ENCODE data around the gene PLXNA3.

The PLXNA3 gene

DNA sequence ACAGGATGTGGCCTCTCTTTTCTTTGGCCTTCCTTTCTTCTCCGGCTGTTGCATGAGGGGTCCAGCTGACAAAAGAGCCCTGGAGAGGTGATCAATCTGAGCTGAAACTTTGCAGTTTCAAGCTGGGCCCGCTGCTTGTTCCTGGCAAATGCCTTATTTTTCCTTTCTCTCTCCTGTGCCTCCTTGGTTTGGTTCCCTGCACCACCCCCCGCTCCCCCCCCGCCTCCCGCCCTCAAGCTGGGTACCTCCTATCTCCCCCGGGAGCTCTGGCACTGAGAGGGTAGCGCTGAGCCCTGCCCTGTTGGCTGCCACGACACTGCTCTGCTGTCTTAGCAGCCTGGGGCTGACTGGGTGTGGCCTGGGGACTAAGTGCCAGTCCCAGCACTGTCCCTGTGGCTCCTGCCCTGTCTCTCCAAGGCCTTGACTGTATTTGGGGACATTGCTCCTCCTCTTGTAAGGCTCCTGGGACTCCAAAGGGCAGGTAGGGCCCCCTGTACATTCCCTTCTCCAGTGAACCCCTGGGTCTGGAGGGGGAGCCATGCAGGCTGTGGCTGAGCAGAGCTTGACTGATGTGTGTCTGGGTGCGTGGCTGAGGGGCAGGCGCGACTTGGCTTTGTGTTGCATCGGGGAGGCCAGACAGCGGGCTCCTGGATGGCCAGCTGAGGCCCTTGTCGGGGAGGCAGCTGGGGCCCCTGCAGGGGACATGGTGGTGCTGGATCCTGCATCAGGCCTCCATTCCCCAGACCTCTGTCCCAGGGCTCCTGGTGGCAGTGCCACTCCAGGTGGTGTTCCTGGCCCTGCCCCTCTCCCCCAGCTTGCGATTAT, 1.1 kb downstream of the PLXNA3 start:
- DNase-seq (ENCODE audit: low read depth in 2 of 2): no peak

DNA sequence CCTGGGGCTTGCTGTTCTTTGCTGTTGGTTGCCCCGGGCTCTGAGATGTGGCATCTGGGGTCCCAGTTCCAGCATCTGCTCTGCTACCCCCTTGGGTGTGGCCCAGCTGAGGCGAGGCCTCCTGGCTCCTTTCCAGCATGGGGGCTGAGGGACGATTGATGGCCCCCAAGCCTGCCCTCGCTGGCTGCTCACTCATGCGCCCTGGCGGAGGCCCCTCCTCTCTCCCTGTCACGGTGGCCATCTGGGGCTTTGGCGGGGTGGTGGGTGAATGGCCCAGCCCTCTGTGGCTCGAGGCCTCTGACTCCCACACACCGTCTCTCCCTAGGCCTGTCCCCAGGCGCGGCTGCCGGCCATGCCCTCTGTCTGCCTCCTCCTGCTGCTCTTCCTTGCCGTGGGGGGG, 1.8 kb downstream of the PLXNA3 start:
- no peak for DNase-seq (ENCODE audit: low read depth in 2 of 2)

DNA sequence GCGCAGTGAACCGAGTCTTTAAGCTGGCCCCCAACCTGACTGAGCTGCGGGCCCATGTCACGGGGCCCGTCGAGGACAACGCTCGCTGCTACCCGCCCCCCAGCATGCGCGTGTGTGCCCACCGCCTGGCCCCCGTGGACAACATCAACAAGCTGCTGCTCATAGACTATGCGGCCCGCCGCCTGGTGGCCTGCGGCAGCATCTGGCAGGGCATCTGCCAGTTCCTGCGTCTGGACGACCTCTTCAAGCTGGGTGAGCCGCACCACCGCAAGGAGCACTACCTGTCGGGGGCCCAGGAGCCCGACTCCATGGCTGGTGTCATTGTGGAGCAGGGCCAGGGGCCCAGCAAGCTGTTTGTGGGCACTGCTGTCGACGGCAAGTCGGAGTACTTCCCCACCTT, 2.2 kb downstream of the PLXNA3 start:
- DNase-seq (ENCODE audit: low read depth in 2 of 2): no peak

DNA sequence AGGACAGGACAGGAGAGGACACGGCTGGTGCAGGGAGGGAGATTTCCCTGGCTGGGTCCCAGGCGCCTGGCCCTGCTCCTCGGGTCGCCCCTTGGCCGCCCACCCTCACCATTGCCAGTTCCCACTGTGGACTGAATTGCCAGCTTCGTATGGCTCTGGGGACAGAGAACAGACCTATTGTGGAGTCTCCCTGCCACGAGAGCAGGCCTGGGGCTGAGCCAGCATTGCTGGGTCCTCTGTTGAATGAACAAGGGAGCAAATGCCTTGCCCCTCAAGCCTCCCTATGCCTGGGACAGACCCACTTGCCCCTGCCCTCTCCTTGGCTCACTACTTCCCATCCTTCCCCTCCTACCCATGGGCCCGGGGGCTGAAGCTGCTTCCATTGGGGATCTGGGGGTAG, 4.3 kb downstream of the PLXNA3 start:
- DNase-seq (ENCODE audit: low read depth in 2 of 2): no peak

DNA sequence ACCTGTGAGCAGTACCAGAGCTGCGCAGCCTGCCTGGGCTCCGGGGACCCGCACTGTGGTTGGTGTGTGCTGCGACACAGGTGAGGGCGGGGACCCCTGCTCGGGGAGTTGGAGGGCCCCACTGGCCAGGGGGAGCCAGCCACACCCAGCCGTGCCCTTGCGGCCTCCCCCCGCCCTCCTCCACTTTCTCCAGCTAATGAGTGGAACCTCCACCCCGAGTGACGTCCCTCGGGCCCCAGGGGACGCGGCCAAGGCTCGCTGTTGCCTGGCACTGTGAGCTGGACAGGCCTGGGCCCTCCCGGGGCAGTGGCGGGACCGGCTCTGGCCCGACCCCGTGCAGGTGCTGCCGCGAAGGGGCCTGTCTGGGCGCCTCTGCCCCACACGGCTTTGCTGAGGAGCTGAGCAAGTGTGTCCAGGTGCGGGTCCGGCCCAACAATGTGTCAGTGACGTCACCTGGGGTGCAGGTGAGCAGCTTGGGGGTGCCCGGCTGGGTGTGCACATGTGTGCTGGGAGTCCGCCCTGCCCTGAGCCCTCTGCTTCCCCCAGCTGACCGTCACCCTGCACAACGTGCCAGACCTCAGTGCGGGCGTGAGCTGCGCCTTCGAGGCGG, 5.6 kb downstream of the PLXNA3 start:
- DNase-seq (ENCODE audit: low read depth in 2 of 2): no peak

DNA sequence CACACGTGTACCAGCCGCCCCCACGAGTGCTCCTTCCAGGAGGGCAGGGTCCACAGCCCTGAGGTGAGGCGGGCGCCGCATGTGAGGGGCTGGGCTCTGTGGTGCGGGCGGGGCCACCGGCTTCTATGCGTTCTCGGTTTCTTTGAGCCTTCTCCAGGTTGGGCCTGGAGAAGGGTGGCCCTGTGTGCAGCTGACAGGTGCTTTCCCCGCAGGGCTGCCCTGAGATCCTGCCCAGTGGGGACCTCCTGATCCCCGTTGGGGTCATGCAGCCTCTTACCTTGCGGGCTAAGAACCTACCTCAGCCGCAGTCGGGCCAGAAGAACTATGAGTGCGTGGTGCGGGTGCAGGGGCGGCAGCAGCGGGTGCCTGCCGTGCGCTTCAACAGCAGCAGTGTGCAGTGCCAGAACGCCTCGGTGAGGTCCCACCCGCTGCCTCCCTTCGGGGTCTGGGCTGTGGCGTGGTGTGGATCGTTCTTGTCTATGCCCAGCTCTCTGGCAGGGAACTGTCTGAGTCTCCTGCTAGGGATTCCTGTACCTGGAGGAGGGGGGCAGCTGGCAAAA, 6.8 kb downstream of the PLXNA3 start:
- DNase-seq (ENCODE audit: low read depth in 2 of 2): no peak

DNA sequence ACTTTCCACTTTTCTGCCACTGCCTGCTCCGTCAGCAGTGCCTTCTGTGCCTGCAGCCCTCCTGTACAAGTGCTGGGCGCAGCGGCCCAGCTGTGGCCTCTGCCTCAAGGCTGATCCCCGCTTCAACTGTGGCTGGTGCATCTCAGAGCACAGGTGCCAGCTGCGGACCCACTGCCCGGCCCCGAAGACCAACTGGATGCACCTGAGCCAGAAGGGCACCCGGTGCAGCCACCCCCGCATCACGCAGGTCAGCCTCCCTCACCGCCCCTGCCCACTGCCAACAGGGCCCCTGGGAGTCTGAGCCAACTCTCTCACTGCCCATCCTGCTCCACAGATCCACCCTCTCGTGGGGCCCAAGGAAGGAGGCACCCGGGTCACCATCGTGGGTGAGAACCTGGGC, 7.5 kb downstream of the PLXNA3 start:
- no peak for DNase-seq (ENCODE audit: low read depth in 2 of 2)

DNA sequence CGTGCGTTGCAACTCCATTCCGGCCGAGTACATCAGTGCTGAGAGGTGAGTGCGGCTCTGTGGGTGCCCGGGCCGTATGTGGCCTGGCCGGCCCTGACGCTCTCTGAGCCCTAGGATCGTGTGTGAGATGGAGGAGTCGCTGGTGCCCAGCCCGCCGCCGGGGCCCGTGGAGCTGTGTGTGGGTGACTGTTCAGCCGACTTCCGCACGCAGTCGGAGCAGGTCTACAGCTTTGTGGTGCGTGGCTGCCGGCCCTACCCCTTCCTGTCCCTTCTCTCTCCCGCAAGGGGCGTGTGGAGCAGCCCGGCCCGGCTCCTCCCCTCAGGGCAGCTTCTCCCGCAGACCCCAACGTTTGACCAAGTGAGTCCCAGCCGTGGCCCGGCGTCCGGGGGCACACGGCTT, 8.0 kb downstream of the PLXNA3 start:
- DNase-seq (ENCODE audit: low read depth in 2 of 2): no peak

DNA sequence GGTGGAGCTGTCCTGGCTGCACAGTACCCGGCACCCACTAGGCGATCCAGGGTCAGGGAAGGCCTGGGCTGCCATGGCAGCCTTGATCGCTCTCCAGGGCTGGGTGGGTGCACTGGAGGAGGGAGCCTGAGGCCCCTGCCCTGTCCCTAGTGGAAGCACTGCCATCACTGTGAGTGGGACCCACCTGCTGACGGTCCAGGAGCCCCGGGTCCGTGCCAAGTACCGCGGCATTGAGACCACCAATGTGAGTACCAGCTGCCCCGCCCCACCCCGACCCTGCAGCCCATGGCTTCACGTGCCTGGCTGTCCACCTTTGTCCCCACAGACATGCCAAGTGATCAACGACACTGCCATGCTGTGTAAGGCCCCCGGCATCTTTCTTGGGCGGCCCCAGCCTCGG, 8.8 kb downstream of the PLXNA3 start:
- no peak for DNase-seq (ENCODE audit: low read depth in 2 of 2)

DNA sequence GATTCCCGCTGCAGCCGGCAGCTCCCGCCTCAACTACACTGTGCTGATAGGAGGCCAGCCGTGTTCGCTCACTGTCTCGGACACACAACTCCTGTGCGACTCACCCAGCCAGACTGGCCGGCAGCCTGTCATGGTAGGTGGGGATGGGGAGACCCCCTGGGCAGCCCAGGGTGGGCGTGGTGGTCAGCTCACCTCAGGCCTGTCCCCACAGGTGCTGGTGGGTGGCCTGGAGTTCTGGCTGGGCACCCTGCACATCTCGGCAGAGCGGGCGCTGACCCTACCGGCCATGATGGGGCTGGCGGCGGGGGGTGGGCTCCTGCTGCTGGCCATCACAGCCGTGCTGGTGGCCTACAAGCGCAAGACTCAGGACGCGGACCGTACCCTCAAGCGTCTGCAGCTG, 9.5 kb downstream of the PLXNA3 start:
- DNase-seq (ENCODE audit: low read depth in 2 of 2): no peak

DNA sequence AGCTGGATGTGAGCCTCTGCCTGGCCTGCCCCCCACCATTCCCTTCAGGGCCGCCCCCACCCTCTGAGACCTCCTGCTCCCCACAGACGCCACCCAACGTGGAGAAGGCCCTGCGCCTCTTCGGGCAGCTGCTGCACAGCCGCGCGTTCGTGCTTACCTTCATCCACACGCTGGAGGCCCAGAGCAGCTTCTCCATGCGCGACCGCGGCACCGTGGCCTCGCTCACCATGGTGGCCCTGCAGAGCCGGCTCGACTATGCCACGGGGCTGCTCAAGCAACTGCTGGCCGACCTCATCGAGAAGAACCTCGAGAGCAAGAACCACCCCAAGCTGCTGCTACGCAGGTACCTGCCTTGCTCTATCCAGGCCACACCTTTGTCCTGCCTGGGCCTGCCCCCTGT, 10.1 kb downstream of the PLXNA3 start:
- no peak for DNase-seq (ENCODE audit: low read depth in 2 of 2)

DNA sequence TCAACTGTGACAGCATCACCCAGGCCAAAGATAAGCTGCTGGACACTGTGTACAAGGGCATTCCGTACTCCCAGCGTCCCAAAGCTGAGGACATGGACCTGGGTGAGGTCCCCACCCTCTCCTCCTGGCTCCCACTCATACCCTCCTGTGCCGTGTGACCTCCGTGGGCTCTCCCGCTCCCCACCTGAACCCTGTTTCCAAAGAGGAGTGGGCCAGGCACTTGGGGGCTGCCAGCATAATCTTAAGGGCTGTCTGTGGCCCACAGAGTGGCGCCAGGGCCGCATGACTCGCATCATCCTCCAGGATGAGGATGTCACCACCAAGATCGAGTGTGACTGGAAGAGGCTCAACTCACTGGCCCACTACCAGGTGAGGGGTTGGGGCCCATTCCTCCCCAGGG, 11.0 kb downstream of the PLXNA3 start:
- no peak for DNase-seq (ENCODE audit: low read depth in 2 of 2)

DNA sequence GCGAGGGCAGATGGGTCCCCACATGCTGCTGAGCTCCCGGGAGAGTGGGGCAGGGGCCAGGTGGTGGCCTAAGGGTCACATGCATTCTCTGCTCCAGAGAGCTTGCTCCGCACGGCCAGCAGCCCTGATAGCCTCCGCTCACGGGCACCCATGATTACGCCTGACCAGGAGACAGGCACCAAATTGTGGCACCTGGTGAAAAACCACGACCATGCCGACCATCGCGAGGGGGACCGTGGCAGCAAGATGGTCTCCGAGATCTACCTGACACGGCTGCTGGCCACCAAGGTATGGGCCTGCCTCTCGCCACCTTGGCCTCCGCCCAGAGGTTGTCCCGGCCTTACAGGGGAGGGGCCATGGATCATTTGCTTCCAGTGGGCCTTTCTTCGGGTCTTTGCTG, 11.8 kb downstream of the PLXNA3 start:
- DNase-seq (ENCODE audit: low read depth in 2 of 2): no peak

DNA sequence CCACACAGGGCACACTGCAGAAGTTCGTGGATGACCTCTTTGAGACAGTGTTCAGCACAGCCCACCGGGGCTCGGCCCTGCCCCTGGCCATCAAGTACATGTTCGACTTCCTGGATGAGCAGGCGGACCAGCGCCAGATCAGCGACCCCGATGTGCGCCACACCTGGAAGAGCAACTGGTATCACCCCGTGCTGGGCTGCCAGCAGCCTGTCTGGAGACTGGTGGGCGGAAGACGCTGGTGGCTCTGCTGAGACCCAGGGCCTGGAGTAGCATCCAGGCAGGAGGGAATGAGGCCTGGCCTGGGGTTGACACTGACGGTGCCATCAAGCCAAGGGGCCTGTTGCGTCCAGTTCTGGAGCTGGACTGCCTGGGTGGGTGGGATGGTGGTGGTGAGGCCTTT, 12.4 kb downstream of the PLXNA3 start:
- DNase-seq (ENCODE audit: low read depth in 2 of 2): no peak

DNA sequence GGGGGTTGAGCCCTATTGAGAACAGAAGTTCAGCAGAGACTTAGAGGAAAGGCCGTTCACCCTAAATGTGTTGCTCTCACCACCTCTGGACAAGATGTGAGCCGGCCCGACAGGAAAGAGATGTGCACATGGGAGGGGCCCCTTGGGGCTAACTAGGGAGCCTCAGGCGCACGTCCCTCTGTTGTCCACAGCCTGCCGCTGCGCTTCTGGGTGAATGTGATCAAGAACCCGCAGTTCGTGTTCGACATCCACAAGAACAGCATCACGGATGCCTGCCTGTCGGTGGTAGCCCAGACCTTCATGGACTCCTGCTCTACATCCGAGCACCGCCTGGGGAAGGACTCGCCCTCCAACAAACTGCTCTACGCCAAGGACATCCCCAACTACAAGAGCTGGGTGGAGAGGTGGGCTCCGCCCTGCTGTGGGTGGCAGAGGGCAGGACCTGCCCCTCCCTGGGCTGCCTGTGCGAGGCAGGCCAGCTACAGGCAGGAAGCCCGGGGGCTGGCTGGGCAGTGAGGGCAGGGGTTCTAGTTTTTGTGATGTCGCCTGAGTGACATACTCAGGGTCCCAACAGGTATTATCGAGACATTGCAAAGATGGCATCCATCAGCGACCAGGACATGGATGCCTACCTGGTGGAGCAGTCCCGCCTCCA, 13.0 kb downstream of the PLXNA3 start:
- no peak for DNase-seq (ENCODE audit: low read depth in 2 of 2)

DNA sequence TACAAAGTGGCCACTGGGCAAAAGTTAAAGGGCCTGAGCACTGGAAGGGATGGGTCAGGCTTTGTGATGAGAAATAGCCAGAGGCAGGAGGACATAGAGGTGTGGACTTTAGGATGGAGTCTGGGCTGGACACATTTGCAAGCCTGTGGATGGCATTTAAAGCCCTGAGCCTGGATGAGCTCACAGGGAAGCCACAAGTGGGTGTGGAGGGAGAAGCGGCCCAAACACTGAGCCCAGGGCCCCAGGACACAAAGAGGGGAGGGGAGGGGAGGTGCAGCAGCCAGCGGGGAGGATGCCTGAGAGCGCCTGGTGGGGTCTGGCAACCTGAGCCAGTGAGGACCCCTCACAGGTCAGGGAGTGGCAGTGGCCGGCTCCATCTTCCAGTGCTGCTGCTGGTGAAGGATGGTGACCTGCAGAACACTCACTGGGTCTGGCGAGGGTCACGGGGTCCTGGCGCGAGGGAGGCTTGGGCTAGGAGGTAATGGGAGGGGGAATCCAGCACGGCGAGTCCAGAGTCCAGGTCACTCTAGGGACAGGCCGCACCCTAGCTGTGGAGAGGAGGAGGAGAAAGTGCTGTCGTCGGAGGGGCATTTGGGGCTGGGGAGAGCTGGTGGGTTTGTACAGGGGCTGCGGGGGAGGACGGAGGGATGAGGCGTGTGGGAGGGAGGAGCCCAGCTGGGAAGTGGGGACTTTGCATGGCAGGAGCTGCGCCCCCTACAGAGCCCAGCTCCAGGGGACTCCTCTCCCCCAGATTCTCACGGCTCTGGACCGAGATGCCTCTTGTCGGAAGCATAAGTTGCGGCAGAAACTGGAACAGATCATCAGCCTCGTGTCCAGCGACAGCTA, 14.0 kb downstream of the PLXNA3 start:
- no peak for DNase-seq (ENCODE audit: low read depth in 2 of 2)

DNA sequence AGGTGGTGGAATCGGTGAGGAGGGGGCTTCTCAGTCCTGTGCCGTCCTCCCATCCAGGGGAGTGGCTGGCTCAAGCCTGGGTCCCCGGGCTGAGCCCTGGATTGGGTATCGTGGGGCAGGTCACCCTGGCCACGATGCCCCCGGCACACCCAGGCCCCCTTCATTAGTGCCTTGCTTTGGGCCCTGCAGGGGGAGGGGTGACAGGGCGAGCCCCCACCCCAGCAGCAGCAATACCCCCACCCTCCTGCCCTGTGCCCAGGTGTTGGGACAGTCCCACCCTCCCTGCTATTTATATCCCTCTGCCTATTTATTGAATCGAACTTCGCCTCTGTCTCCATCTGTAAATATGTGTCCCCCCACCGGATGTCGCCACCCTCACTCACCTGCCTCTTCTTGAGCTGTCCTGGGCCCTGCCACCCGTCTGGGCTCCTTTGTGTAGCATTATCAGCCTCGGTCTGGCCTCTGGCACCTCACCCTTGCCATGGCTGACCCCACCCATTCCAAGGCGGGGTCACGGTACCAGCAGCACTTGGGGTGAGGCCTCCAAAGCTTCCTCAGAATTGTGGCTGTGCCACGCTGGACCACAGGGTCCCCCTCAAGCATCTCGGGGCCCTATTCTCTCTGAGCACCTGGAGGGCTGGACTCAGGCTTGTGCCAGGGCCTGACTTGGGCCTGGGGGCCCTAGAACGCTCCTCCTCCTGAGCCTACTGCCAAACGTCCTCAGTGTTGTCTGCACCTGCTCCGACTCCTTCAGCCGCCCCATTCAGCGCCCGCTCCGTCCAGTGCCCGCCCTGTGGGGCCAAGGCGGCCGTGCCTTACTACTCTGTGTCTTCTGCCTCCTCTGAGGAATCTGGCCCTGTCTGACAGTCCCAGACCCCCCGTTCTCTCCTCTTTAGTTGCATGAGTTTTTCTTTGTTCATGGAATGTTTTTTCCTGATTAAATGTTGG, 14.9 kb downstream of the PLXNA3 start:
- DNase-seq (ENCODE audit: low read depth in 2 of 2): no peak

DNA sequence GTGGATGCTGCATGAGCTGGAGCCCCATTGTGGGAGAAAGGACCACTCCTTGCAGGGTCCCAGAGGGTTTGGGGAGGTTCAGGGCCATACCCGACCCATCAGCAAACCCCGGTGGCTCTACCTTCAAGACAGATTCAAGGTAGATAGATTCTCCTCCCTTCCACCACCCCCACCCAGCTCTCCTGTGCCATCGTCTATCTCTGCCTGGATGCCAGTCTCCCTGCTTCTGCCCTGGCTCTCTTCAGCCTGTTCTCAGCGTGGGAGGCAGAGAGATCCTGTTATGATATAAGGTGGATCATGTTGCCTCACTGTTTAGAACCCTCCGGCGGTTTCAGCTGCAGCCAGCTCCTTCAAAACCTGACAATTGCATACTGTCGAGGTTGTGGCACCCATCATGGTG, 15.6 kb downstream of the PLXNA3 start:
- no peak for DNase-seq (ENCODE audit: low read depth in 2 of 2)

DNA sequence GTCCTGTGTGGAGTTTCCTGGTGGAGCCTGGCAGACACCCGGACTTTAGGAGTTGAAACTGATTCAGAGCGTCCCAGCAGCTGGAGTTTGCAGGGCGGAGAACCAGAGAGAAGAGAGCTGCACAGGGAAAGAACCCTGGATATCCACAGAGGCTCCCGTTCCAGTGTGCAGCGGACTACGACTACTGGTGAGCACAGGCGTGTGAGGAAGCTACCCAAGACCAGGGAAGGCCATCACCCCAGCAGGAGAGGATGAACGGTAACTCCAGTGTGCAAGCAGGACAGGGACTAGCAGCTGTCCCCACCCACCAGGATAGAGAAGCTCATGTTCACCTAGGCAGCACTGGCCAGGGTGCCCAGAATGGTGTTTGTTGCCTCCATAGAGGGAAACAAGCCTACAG, 18.7 kb downstream of the PLXNA3 start:
- no peak for DNase-seq (ENCODE audit: low read depth in 2 of 2)

DNA sequence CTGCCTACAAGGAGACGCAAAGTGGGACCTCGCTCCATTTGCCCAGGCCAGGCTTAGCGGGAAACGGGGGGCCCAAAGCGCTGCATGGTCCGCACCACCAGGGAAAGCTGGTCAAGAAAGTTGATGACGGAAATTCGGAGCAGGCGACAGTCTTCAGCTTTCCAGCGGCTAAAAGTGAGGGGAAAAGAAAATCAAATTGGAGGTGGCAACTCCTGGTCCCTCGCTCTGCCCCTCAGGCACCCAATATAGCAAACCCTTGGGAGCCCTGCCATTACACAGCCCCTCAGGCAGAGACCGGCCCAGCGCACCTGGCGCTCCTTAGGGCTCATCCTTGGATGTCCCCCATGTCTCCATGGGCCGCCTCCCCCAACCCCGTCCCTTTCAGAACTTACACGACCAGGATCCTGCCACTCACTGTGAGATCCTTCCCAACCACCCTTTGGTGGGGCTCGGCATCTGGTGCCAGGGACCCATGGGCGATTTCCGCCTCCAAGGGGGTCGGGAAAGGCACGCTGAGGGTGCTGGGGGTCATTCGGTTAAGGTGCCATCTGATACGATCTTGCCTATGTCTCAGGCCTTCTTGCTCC, 19.9 kb downstream of the PLXNA3 start:
- no peak for DNase-seq (ENCODE audit: low read depth in 2 of 2)
